SHP77 (cell line): Measurements from ENCODE around the gene TSPAN1.

ENCODE experiments used
- DNase-seq, 2 experiments: peaks; one replicate each; lab custom pipeline; 2025; lab: John Stamatoyannopoulos, UW

TSPAN1 gene

DNA sequence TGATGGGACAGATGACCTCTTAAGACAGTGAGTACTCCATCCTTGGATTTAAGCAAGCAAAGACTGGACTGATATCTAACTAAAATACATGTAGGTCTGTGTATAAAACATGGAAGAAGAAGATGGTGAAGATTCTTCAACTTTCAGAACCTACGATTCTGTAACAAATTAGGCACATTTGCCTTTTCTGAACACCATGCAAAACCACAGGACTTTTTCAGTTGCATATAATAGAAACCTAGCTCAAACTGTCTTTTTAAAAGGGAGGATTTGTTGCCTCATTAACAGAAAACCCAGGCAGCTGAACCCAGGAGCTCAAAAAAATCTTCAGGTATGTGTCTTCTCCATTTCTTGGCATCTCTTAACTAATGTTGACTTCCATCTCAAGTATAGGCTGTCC lies 14.7 kb upstream of the TSPAN1 start:
- no peak for DNase-seq

DNA sequence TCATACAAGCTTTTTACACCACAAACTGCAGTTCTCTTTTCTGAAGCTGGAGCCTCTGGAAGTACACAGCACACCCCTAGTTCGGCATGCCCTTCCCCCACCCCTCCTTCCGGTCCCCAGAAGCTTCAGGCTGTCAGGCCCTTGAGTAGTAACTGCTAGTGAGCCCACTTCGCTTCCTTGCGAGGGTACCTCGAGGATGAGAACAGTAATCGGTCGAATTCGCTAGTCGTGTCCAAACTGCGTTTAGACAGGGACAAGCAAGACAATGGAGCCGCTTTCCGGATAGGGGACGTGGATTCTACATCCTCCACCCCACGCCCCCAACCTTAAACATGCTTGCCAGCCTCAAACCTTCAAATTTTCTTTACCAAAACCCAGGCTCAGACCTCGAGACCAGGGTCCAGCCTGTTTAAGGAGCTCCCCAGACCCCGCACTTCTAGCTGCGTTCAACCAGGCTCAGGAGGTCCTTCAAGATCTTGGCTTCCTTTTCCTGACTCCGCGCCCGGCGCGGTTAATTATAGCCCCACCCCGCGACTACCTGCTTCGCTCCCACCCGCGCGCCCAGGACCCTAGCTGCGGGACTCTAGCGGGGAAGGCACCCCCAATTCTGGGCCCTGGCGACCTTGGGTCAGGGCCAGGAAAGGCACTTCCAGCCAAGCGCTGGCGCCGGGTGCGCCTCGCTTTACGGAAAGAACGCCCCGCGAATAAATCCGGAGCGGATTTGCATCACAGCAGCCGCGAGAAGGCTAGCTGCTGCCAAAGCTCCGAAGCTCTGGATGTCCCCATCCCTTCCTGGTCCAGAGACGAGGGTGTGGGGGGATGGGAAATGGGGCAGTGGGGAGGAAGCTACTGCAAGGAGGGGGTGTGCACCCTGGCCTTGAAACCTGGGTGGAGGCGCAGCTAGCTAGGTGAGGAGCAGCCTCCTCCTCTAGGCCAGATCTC lies 8.1 kb upstream of the TSPAN1 start:
- no peak for DNase-seq

DNA sequence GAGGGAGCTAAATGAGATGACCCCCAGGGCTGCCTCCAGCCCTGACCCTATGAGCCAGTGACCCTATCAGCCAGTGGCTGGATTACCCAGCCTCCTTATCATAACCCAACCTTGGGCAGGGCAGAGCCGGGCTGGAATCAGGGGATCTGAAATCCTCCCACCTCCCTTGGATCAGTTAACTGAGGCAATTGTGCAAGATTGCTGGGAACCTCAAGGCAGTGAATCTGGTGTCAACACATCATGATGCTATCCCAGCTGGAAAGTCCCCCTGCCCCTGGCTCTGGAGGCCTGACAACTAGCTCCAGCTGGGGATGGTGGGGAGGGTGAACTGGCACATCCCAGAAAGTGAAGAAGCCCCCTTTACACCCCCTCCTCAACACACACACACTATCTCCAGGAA lies 6.4 kb upstream of the TSPAN1 start:
- no peak for DNase-seq

DNA sequence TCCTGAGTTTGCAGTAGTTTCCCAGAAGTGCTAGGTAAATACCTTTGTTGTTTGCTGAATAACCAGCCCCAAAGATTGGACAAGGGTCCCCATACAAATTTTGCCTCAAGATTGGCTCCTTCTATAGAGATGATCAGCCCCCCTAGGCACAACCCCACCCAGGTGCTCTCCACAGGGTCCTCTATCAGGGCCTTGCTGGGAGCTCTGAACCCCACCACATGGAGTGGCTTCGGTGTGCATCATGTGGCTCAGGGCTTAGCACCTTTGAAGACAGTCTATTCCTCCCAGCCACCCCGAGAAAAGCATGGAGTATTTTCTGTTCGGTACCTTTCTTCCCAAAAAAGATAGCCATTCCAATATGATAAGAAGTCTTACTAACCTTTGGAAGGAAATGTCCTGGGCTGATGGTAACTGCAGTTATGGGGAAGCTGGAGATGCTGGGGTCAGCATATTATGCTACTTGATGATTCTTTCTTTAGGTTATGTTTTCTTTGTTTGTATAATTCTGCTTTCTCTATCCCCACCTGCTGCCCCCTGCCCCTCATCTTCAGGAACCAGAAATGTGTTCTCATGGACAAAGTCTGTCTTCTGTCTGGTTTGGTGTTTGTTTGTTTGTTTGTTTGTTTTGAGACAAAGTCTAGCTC lies 5.0 kb upstream of the TSPAN1 start:
- no peak for DNase-seq

DNA sequence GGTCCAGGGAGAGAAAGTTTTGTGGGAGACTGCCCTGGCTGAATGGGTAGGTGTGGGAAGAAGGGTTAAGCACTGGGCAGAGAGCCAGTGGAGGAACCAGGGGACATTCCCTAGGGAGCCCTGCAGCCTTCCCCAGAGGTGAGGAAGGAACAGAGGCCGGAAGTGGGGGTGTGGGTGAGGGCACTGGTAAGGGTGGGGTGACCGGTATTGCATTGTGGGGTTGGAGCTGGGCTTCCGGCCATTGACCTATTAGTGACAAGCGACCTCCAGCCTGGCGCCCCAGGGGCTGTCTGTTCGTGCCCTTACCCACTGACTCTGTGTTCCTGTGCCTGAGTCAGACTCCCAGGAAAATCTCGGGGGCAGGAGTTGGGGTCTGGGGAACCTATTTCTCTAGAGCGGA lies 3.5 kb upstream of the TSPAN1 start:
- no peak for DNase-seq

DNA sequence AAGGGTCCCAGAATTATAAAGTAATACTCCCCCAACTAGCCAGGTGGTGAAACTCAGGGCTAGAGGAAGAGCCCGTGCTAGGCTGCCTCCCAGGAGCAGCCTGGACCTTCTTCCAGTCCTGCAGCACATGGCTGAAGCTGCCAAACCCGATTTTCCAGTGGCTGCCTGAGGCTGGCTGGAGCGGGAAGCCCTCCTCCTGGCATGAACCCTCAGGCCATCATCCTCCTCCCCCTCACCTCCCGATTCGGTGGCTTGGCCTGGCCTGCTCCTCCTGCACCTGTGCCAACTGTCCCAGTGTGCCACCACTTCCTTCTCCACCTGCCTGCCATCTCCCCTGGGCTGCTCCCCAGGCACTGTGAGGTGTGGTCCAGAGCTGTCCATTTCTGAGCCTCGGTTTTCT lies 3.0 kb upstream of the TSPAN1 start:
- DNase-seq, result no peak

DNA sequence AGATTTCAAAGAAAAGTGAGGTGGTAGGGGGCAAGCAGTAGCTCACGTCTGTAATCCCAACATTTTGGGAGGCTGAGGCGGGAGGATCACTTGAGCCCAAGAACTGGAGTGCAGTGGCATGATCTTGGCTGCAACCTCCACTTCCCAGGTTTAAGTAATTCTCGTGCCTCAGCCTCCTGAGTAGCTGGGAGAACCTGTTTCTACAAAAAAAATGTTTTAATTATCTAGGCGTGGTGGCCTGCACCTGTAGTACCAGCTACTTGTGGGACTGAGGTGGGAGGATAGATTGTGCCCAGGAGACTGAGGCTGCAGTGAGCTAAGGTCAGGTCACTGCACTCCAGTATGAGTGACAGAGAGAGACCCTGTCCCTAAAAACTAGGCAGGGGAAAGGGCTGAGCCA lies 2.6 kb upstream of the TSPAN1 start:
- DNase-seq, result no peak

DNA sequence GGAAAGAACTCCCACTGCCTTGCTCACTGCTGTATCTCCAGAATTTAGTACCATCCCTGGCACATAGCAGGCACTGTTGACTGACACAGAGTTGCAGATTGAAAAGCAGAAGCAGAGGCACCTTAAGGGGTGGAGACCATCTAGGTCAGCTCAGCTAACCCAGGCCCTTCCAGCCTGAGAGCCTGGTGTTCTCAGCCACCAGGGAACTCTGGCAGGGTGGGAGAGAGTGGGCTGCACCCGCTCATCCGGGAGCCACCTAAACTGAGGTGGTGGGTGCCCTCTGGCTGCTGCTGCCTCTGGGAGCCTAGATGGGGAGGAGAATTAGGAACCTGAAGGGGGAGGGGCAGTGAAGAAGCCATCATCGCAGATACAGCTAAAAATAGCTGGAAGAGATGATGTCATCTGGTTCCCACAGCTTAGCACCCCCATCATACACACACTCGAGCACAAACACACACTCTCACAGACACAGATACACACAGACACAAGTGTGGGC lies 1.5 kb upstream of the TSPAN1 start:
- peak; percentile 28 to 30 for DNase-seq

DNA sequence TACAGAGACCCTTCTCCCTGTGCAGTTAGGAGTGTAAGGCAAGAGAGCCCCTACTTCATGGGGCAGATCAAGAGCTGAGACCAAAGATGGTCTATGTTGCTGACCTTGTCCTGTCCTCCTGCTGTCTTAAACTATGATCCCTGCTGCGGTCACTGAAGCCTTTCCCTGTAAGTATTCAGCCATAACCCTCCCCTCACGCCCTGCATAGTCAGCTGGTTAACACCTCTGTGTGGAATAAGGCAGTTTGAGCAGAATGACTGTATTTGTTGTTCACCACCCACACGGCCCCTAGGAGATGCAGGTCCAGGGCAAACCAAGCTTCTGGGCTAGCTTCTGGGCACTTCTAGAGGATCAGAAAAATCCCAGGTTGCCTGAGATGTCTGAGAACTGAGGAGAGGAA lies 356 bp downstream of the TSPAN1 start:
- no peak for DNase-seq

DNA sequence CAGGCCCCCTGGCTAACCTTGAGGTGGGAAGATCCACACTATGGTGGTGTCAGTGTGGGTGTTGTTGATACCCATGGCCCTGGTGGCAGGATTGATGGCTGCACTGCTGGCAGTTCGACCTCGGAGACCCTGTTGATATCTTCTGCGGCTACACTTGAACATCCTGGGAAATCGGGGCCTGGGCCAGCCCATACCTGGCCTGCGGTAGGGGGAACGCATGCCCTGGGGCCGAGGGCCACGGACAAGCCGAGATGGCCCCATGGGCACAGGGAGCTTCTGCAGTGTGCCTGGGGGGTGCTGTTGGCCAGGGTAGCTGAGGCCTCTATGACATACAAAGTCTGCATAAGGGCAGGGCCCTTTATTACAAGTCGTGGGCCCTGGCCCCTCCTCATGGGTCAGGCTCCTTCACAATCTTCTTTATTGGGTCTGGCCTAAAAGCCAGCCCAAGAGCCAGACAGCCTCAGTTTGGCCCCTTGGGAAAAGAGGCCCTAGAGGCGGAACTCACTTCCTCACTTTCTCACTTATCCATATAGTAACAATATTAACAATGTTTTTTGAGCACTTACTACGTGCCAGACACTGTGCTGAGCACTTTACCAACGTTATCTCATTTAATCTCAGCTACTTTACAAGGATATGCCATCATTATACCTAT lies 1.5 kb downstream of the TSPAN1 start, which contains the start of gene P3R3URF:
Gene P3R3URF, minus strand, starts transcription at position 278 of the 655 bp plus-strand sequence. Its CDS starts 17 bp downstream, at position 261.
- DNase-seq, result no peak

DNA sequence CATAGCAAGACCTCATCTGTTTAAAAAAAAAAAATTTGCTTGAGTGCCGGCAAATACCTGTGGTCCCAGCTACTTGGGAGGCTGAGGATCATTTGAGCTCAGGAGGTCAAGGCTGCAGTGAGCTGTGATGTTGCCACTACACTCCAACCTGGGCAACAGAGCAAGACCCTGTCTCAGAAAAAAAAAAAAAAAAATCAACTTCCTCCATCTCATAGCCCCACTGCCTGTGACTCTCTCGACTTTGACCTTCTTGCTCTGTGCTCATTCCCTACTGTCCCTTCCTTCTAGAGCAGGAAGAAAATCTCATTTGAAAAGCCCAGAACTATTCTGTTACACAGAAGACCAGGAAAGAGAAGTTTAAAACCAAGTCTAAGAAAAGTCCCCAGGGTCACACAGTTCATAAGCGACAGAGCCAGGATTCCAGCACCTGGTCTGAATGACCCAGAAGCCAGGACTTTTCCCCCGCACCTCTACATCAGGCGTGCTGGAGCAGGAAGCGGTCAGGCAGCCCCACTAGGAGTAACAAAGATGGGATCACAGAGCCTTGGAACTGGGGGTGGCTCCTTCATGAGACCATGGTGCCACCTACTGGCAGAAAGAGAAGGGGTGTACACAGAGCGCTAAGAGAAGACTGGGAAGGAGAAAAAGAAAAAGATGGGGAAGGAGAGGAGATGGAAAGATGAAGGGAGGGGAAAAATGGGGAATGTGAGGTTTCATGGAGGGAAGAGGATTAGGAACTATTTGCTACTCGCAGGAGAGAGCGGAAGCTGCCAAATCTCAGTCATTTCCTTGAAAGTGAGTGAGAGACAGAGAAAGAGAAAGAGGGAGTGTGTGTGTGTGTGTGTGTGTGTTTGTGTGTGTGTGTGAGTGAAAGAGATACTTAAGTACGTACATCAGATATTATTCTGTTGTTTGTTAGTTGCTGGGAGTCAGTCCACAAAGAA lies 4.5 kb downstream of the TSPAN1 start:
- DNase-seq, result peak; percentile 91 to 94

DNA sequence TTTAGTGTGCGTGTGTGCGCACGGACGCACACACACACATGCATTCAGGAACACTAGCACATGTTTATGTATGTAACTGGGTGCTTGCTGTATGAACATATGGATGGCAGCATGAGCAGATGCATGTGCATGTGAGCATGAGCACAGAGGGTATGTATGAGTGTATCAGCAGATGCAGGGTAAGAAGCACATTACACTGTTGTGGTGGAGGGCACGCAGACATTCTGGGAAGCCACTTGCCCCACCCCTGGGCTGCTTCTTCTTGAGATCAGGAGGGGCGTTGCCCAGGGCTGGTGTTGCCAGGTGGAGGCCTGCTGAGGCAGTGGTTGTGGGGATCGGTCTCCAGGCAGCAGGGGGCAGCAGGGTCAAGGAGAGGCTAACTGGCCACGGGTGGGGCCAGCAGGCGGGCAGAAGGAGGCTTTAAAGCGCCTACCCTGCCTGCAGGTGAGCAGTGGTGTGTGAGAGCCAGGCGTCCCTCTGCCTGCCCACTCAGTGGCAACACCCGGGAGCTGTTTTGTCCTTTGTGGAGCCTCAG lies 5.3 kb downstream of the TSPAN1 start:
- peak; percentile 75 to 79 for DNase-seq

DNA sequence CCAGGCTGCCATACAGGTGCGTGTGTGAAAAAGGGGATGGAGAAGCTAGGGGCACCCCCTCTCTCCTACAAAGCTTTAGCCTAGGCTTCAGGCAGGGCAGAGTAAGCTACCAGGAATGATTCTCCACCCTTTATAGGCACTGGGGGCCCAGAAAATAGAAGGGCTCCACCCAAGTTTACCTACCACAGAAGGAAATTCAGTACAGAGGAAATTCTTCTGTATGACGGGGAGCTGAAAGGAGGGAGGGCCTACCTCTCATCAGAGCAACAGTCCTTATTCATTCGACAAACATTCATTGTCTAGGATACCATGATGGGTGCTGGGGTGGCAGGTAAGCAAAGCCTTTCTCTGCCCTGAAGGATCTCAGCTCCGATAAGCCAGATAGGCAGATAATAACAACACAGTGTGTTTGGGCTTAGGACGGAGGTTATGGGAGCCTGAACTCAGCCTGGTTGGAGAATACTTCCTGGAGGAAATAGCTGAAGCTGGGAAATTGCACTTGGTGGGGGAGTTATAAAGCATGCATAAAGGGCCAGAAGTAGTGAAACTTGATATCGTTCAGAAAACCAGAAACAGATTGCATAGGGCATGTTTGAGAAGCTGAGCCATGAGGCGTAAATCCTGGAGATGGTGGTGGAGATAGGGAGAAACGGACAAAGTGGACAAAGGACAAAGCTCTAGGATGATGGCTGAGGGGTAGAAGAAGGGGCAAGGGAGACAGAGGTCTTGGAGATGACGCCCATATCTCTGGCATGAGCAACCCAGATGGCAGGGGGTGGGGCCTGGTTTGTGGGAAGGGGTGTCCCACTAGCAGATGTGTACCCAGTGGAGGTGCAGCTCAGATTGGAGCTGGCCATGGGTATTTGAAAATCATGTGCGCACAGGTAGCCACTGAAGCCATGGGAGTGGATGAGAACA lies 6.7 kb downstream of the TSPAN1 start:
- no peak for DNase-seq

DNA sequence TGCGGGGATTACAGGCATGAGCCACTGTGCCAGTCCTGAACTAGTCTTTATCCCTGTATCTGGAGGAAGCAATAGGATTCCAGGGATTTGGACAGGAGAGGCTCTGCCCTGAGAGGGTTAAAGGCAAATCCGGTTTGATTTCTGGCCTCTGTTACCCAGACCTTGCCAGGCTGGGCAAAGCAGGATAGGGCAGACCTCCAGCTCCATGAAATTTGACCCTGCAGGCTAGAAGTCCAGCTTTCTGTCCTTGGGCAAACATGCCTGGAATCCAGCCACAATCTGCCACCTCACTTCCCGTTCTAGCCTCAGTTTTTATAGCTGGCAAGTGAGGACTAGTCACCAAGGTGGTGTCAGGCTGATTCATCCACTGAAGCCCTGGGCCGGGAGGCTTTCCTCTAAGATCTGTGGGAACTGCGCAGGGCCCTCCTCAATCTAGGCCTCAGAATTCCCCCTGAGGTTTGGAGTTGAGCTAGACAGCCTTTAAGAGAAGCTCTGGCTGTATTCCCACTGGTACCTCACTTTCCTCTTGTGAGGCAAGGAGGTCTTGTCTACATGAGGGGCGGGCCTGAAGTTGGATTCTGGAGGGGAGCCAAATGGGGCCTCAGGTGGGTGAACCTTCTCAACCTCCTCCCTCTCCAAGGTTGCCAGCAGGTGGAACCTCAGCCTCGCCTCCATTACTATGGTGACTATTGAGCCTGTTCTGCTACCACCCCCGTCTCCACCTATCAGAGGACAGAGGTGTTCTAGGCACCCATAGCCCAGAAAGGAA lies 8.4 kb downstream of the TSPAN1 start:
- peak; percentile 82 to 88 for DNase-seq

DNA sequence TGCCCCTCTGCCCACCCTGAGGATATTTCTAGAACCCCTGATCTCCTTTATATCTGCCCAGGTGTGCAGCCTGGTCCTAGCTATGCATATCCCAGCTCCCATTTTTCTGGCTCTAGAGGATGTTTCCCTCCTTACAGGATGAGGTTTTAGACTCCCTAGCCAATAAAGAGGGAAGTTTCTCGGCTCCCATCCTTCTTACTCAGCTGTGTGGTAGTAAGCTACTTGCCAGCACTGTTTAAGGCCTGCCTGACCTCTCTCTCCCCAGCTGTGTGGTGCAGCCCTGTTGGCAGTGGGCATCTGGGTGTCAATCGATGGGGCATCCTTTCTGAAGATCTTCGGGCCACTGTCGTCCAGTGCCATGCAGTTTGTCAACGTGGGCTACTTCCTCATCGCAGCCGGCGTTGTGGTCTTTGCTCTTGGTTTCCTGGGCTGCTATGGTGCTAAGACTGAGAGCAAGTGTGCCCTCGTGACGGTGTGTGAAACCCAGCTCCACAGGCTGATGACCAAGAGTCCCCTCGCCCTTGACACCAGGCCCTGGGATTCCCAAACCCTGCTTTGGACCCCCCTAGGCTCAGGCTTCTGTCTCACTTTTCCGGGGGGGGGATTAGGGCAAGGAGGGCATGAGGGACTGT lies 9.2 kb downstream of the TSPAN1 start:
- DNase-seq, result no peak

DNA sequence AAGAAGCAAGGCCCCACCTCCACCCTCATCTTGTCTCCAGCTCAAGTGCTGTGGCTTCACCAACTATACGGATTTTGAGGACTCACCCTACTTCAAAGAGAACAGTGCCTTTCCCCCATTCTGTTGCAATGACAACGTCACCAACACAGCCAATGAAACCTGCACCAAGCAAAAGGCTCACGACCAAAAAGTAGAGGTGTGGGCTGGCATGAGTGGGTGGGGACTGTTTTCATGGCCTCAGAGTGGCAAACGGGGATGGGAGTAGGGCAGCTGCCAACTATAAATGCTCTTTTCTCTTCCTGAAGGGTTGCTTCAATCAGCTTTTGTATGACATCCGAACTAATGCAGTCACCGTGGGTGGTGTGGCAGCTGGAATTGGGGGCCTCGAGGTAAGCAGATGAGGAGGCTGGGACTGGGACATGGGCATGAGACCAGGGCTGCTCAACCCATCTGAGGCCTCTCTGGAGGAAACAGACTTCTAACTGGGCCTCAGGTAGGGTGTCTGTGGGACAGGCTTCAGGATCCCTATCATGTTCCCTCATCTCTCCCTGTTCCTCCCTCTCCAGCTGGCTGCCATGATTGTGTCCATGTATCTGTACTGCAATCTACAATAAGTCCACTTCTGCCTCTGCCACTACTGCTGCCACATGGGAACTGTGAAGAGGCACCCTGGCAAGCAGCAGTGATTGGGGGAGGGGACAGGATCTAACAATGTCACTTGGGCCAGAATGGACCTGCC lies 10.2 kb downstream of the TSPAN1 start:
- no peak for DNase-seq

DNA sequence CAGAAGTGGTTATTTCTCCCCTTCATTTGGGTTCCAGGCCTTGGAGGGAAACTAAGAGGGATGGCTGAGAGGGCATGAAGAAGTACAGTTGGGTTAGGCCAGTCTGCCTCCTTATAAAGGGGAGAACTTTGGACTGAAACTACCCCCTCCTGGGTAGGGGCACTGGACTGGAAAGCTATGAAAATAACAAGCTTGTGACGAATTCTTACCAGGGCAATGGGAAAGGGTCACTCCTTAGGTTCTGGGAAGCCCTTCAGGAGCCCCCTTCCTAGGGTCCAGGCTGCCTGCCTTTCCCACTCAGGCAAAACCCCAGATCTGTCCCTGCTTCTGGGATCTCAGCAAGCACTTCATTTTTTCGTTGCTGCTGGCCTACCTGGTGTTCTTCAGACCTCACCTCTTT lies 11.2 kb downstream of the TSPAN1 start:
- no peak for DNase-seq
